Skin epidermis (tissue), 12 donors: Measurements from ENCODE around the gene PCSK2.

ENCODE experiments used
- H3K27ac ChIP-seq, 21 experiments: fragments of 200-600 bp; sonication (generic) in 11 of 21; one replicate each; pipeline ENCODE4 v1.5.0; 2020; ENCODE audit warnings: mild to moderate bottlenecking in 3 of 21, inconsistent platforms in 2 of 21, moderate library complexity in 2 of 21
- H3K4me3 ChIP-seq, 7 experiments: fragments of 200-600 bp; sonication (generic) in 2 of 7; one replicate each; pipeline ENCODE4 v1.5.0; 2020; ENCODE audit warnings: inconsistent platforms in 2 of 7, mild to moderate bottlenecking in 2 of 7, moderate library complexity in 1 of 7

The PCSK2 gene

DNA sequence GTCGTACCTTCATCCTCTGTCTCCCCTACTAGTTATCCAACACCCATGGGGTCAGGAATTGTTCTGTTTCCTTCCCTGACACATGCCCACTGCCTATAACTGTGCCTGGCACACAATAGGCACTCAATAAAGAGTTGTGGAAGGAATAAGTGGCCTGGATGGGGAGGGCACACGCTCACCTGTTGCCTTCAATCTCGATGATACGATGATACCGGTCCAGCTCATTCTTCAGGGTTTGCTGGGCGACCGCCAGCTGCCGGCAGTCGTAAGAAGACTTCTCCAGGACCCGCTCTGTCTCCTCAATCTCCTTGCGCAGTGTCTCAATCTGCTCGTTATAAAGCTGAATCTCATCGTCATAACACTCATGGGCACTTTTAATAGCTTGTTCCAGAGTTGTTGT is 271.8 kb downstream of the PCSK2 start:
- no peak overlapping the region for H3K27ac ChIP-seq
- no peak overlapping the region for H3K4me3 ChIP-seq

DNA sequence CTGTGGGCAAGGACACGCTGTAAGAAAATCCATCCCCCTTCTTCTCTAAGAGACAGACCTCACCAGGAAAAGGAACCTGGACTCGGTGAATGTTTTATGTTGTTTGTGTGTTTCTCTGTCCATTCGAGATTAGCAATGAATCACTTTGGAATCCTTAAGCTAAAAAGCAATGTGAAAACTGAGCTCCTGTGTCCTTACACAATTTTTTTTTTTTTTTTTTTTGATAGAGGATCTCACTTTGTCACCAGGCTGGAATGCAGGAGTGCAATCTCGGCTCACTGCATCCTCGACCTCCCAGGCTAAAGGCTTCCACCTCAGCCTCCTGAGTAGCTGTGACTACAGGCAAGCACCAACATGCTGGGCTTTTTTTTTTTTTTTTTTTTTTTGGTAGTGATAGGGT is 272.2 kb downstream of the PCSK2 start:
- Histone ChIP-seq H3K4me3 (no peak overlapping the region), H3K27ac (no peak overlapping the region)

DNA sequence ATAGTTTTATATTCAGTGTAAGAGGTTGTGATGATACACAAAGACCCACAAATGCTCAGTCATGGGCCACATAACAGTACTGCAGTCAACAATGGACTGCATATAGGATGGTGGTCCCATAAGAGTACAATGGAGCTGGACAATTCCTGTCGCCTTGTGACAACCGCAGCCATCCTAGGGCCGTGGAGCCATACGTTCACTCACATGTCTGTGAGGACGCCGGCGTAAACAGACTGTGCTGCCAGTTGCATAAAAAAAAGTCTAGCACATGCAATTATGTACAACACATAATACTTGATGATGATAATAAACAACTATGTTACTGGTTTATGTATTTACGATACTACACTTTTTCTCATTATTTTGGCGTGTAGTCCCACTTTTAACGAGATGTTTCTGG is 273.4 kb downstream of the PCSK2 start:
- H3K4me3 ChIP-seq = no peak overlapping the region
- no peak overlapping the region for H3K27ac ChIP-seq

DNA sequence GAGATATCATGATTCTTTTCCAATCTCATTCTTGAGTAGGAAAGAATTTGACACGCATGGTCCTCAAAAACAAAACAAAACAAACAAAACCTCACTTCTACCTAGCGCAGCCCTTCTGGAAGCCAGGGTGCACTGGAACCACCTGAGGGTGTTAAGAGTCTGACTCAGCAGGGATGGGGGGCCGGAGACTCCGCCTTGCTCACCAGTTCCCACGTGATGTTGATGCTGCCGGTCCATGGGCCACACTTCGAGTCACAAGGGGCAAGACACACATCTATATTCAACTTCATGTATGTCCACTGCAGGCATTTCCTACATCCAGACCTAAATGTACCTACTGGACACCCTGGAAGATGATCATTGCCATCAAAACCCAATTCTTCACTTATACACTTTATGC is 274.0 kb downstream of the PCSK2 start:
- H3K27ac ChIP-seq = no peak overlapping the region

DNA sequence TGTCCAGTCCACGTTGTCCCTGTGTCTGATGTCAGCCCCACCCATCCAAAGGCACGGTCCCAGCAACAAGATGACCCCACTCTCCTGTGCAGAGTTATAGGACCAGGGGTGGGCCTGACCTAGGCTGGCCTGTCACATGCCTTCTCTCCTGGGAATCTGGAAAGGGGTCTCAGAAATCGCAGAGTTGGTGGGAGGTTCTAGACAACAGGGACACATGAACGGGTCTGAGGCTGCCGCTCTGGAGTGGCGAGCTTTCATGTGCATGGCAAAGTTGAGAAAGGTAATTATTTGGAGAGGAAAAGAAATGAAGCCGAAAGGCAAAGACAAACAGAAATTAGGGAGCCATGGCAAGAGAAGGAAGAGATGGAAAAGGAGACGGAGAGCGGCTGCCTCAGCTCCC is 274.9 kb downstream of the PCSK2 start:
- Histone ChIP-seq H3K4me3 (no peak overlapping the region), H3K27ac (no peak overlapping the region)

More for the DNA sequence above, 274.0 kb downstream of the PCSK2 start:
- H3K4me3 ChIP-seq = no peak overlapping the region

DNA sequence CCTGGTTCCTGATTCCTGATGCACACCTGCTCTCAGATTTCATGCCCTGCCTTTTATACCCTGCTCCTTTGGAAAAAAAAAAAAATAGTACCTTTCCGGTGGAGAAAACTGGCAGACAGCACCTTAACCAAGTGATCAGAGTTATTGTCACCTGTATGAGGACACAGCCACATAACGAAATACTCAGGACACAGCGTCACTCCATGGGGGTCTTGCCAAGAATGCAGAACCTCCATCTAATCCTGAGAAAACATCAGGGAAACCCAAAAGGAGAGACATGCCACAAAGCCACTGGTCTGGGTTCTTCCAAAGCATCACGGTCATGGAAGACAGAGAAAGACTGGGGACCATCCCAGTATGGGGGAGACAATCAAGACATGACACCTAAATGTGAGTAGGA is 275.3 kb downstream of the PCSK2 start:
- Histone ChIP-seq H3K4me3 (no peak overlapping the region), H3K27ac (no peak overlapping the region)

DNA sequence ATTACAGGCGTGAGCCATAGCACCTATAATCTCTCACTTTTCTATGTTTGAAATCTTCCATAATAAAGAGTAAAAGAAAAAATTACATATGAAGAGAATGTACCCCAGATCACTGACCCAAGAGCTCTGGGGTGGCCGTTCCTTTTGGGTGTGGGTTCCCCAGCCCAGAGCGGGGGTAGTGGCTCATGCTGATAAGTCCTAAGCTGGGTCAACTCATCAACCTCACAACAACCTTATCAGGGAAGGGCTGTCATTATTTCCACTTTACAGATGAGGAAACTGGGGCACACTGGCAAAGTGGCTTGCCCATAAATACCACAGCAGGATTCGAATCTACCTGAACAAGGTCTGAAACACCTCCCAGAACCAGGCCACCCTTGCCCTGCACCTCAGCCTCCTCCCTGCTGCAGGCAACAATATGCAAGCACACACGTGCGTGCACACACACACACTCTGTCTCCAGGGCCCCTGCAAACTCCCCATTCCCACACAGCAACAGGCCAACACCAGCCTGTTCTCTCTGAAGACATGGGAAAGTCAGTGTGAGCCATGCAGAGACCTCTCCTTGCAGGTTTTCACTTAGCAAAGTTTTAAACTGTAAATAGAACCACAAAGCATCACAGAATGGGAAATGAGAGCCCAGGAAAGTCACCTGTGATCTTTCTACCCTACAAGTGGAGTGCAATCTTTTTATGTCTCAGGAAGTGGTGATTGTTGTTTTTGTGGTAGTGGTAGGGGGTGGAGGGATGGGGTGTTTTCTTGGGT is 276.6 kb downstream of the PCSK2 start:
- no peak overlapping the region for H3K4me3 ChIP-seq
- H3K27ac ChIP-seq = no peak overlapping the region

DNA sequence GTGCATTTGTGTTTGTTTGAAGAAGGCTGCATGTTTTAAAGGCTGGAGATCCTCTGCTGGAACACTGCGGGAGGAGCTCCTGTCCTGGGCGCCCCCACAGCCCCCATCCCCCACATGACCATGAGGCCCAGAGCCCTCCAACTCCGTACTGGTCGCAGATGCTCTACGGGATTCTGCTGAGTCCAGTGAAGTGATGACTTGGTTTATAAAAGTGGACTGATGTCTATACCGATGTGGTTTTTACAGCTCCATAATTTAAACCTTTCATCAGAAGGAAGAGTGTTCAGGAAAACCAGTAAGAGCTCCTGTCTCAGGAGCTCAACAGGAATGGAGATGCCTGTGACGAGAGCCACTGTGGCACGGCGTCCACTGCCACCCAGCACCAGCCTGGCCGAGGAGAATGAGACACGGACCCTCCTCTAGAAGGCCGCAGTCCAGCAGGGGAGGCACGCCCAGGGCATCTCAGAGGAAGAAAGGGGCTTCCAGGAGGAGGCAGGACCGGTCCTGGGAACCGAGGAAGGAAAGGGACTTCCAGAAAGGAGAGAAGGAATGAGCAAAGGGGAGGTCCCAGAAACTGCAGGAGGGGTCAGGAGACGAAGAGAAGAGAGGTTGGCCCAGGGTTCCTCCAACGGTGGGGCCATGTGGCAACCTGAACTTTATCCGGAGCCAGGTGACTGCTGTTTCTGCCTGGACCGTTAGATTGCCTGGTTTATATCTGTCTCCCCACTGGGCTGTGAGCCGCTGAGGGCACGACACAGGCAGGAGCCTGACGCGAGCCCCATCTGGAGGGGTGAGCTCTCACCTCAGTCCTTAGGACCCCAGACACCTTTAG is 277.4 kb downstream of the PCSK2 start:
- peak overlapping the region in 5 of 7 experiments; percentile 18 to 48 (median 37) for H3K4me3 ChIP-seq
- peak overlapping the region in 5 of 21 experiments; percentile 53 to 80 (median 63) for H3K27ac ChIP-seq

DNA sequence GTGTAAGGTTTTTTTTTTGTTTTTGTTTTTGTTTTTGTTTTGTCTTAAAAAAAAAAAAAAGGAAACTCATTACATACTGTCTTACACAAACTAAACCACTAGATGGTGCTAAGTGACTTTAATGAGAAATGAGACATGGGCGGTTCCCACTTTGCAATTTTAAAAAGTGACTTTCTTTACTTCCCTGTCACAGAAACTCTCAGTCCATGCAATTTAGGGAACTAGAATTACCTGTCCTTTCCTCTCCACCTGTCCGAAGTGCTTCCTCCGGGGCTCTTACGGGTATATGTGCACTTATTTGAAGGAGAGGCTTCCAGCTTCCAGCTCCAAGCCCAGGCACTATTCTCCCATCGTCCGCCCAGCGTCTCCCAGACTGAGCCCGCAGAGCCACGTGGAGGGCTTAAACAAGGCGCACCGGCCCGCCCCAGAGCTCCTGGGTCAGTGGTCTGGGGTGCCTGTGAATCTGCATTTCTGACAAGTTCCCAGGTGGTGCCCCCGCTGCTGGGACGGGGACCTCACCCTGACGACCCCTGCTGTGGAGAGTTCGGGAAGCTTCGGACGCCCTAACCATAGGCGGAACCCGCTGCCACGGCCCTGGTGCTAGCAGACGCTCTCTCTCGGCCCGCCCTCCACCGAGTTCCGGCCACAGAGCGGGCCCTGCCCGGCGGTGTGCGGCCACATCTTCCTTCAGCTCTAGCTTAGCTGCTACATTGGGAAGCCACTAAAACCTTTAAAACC is 278.2 kb downstream of the PCSK2 start:
- peak overlapping the region in 18 of 21 experiments; percentile 6 to 80 (median 54) for H3K27ac ChIP-seq
- peak overlapping the region; percentile 18 to 48 (median 37) for H3K4me3 ChIP-seq

DNA sequence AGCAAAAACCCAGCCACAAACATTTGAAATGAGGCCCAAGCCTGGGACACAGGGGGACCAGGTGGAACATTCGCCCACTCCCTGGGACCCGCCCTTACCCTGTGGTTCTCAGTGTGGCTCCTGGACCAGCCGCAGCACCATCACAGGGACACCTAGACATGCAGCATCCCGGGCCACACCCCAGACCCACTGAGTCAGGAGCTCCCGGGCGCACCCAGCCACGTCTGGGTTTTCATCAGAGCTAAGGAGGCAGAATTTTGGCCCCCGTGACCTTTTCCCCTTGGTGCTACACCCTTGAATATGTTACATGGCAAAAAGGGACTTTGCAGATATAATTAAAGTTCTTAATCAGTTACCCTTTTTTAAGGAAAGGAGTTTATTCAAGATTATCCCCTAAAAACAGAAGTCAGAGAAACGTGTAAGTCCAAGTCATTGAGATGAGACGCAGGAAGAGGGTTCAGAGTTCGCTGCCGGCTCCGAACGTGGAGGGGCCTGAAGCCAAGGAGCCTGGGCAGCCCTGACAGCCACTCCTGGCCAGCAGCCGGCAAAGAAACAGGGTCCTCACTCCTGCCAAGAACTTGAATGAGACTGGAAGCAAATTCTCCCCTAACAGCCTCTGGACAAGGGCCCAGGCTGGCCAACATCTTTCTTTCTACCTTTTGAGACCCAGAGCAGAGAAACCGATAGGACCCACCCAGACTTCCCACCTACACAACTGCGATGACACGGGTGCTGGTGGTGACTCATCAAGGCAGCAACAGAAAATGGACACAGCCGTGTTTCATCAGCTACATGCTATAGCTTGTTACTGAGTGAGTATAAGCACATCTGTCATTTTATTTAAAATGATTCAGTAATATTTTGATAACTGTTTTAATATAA is 279.0 kb downstream of the PCSK2 start:
- peak overlapping the region in 15 of 21 experiments; percentile 6 to 80 (median 58) for H3K27ac ChIP-seq
- peak overlapping the region in 6 of 7 experiments; percentile 18 to 48 (median 42) for H3K4me3 ChIP-seq

DNA sequence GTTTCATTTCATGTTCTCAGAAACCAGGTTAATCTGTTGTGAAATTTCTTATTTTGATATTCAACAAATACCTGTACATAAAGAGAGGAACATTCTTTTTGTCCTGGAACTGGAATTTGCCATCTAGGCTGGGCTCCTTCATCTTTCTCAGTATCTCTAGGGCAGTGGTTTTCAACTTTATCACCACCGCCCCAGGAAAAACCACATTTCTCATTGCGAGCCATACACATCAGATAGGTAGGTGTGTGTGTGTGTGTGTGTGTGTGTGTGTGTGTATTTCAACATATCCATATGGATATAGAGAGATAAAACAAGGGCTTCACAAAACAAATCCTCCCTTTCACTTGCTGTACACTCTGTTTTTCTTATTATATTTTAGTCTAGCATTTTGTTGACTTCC is 280.2 kb downstream of the PCSK2 start:
- Histone ChIP-seq H3K4me3 (no peak overlapping the region), H3K27ac (peak overlapping the region in 2 of 21 experiments; percentile 17 to 80)

DNA sequence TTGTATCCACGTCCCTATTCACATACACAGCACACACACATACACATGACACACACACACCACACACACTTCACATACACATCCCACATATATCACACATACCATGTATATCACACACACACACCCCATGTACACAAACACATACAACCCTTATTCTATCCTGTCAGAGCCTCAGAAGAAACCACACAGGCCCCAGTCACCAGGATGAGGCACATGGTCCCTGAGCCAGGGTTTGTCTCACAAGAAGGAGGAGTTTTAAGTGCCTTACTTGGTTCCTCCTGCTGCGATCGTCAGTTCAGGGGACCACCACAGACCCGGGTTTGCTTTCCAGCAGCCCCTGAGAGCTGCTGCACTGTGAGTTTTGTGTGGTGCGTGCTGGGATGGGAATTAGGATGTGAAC is 280.7 kb downstream of the PCSK2 start:
- H3K27ac ChIP-seq = no peak overlapping the region
- H3K4me3 ChIP-seq = no peak overlapping the region

DNA sequence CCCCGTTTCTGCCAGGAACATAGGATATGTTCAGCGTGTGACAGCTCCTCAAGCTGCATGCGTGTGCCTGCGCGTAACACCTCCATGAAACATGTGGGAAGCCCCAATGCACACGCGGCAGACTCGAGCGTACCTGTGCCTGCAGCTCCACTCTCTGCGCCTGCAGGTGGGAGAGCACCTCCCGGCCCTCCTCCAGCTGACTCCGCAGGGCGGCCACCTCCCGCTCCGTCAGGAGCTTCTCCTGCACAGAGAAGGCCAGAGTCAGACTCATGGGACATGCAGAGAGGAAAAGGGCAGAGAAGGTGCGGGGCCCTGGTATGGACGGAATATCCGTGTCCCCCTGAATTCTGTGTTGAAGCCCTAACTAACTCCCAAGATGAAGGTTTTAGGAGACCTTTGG is 281.9 kb downstream of the PCSK2 start:
- Histone ChIP-seq H3K4me3 (no peak overlapping the region), H3K27ac (no peak overlapping the region)

DNA sequence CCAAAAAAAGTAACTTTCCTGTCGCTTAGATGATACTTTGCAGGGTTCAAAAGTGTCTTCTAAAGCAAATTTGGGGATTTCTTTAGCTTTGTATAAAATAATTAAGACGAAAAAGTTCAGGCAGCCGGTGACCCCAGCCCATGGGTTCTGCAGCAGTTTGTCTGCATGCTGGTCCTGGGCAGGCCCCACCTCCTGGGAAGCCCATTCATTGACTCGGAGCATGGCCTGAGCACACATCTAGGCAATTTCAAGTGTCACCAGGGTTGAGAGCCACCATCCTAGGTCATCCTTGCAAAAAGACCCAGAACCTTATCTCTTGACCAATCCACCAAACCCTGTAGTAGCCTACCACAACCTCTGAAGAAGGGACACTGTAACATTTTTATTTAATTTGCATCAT is 283.7 kb downstream of the PCSK2 start:
- Histone ChIP-seq H3K4me3 (no peak overlapping the region), H3K27ac (no peak overlapping the region)

DNA sequence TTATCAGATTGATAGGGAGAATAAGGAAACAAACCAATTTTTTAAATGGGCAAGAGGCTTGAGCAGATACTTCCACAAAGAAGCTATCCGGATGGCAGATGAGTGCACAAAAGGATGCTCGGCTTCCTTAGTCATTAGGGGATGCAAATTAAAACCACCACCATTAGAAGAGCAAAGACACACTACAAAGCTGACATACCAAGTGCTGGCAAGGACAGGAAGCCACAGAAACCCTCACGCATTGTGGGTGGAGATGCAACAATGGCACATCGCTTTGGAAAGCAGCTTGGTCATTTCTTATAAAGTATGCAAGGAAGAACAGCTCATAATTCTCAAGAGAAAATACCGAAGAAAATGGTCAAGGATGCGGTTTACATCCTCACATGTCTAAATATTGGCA is 284.6 kb downstream of the PCSK2 start:
- Histone ChIP-seq H3K4me3 (no peak overlapping the region), H3K27ac (no peak overlapping the region)

DNA sequence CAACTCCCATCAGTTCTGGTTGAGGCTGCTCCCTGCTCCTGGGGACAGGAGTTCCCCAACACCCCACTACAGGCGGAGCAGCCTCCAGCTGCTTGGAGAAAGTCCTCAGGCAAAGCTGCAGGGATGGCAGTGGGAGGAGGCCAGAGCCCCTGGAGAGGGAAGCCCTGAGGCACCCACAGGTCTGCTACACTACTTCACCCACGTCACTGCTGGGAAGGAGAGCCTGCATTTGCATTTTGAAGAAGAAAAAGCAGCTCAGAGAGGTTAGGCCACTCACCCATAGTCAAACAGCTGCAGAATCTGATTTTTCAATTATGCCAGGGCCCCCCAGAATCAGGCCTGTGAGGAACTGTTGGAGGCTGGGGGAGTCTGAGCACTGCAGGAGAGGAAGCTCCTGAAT is 287.1 kb downstream of the PCSK2 start:
- Histone ChIP-seq H3K4me3 (no peak overlapping the region), H3K27ac (no peak overlapping the region)

DNA sequence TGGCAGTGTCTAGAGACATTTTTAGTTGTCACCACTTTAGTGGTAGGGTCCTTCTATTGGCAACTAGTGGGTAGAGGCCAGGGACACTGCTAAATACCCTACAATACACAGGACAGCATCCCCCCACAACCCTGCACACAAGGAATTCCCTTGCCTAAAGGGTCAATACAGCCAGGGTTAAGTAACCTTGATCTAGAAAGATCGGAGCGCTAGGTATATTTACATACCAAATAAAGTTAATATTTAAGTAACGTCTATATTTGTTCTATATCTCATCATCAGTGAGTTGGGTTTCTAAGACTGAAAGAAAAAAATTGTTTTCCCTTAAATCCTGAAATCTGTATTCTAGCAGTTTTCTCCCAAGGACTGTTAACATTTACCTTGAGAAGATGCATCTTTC is 288.2 kb downstream of the PCSK2 start:
- Histone ChIP-seq H3K27ac (no peak overlapping the region), H3K4me3 (no peak overlapping the region)

DNA sequence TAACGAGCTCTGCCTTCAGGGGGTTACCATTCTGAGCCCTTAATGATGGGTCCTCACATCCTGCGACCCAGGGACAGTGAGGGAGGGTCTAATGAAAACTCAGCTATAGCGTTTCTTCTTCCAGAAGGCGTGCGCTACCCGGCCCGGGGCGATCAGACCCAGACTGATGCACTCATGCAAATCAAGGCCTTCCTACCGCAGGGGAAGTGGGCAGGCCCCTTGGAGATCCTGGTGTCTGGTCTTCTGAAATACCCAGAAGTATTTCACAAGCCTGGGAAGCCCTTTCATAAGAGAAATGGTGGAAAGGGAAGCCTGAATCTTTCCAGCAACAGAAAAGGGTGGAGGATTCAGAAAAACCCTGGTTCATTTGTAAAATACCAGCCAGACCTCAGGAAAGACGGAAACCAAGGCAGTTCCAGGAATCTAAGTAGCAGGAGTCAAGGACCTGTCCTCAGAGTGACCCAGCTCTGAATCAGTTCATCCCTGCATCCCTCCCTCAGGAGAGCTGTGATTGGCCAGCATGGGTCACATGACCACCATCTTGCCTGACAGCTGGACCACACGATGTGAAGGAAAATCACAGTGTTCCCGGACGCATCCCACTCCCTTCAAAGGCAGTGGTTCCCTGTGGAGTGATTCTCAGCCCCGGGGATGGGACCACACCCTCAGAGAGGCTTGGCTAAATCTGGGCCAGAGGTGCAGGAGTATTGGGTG is 291.7 kb downstream of the PCSK2 start:
- Histone ChIP-seq H3K4me3 (no peak overlapping the region), H3K27ac (no peak overlapping the region)
